Measurements from ENCODE around the gene SIMC1. TPM values are rescaled to one million over a fixed set of nuclear protein-coding genes. Genes with fewer than 3 reads are reported as not detected.
"Not testable (repeated sequence)": the region's sequence is repeated elsewhere in the genome, so short reads cannot be mapped to it uniquely, and the experiment has no call there.

SIMC1 gene
- 15.2 and 15.9 TPM in 2 replicates for total RNA-seq (2014; rRNA removed)
- 8.4 TPM for polyA plus RNA-seq (2012)

GRCh38 chr5:176237971-176238644, at the start of gene SIMC1:
TSS of gene SIMC1 (plus strand) at chr5:176238424. CDS start at chr5:176238509, 85 bp downstream.
- not testable (repeated sequence) for DNase-seq (ENCODE audit: low read depth)

GRCh38 chr5:176188506-176189193, 49.6 kb upstream of the SIMC1 start:
- no peak for DNase-seq (ENCODE audit: low read depth)

- no peak for DNase-seq (ENCODE audit: low read depth)
Measured at GRCh38 chr5:176189857-176190256, 48.4 kb upstream of the SIMC1 start.

GRCh38 chr5:176190886-176191755, 47.1 kb upstream of the SIMC1 start:
- DNase-seq (ENCODE audit: low read depth): no peak

GRCh38 chr5:176192094-176192721, 46.0 kb upstream of the SIMC1 start:
- no peak for DNase-seq (ENCODE audit: low read depth)

GRCh38 chr5:176192722-176193117, 45.5 kb upstream of the SIMC1 start:
- DNase-seq (ENCODE audit: low read depth): not testable (repeated sequence)

GRCh38 chr5:176193636-176194035, 44.6 kb upstream of the SIMC1 start:
- not testable (repeated sequence) for DNase-seq (ENCODE audit: low read depth)

- DNase-seq (ENCODE audit: low read depth): not testable (repeated sequence)
Measured at GRCh38 chr5:176194238-176195083, 43.8 kb upstream of the SIMC1 start.

GRCh38 chr5:176195084-176195413, 43.2 kb upstream of the SIMC1 start:
- not testable (repeated sequence) for DNase-seq (ENCODE audit: low read depth)

- not testable (repeated sequence) for DNase-seq (ENCODE audit: low read depth)
Measured at GRCh38 chr5:176195487-176196207, 42.6 kb upstream of the SIMC1 start.

GRCh38 chr5:176196781-176197180, 41.4 kb upstream of the SIMC1 start:
- not testable (repeated sequence) for DNase-seq (ENCODE audit: low read depth)

GRCh38 chr5:176197234-176197858, 40.9 kb upstream of the SIMC1 start:
- DNase-seq (ENCODE audit: low read depth): not testable (repeated sequence)

GRCh38 chr5:176198299-176198698, 39.9 kb upstream of the SIMC1 start:
- DNase-seq (ENCODE audit: low read depth): not testable (repeated sequence)

- DNase-seq (ENCODE audit: low read depth): not testable (repeated sequence)
Measured at GRCh38 chr5:176198991-176199733, 39.1 kb upstream of the SIMC1 start.

- DNase-seq (ENCODE audit: low read depth): not testable (repeated sequence)
Measured at GRCh38 chr5:176199803-176200399, 38.3 kb upstream of the SIMC1 start.

- no peak for DNase-seq (ENCODE audit: low read depth)
Measured at GRCh38 chr5:176201811-176202210, 36.4 kb upstream of the SIMC1 start.

GRCh38 chr5:176203086-176203485, 35.1 kb upstream of the SIMC1 start:
- no peak for DNase-seq (ENCODE audit: low read depth)

- DNase-seq (ENCODE audit: low read depth): not testable (repeated sequence)
Measured at GRCh38 chr5:176203535-176203934, 34.7 kb upstream of the SIMC1 start.

Data from LHCN-M2 (cell line).